WTC11 (cell line): ENCODE measurements around the gene CST8. TPM values are rescaled to one million over a fixed set of nuclear protein-coding genes. Genes with fewer than 3 reads are reported as not detected.
A peak's percentile ranks its signal among the peaks of the same experiment; 100 is the strongest.

Experiments
- ATAC-seq: fragments of 200-7000 bp; cut with Tn5 transposase; 2 replicates; pipeline ENCODE4 v1.10.0; 2021; ENCODE audit warnings: mild to moderate bottlenecking, moderate library complexity
- CTCF ChIA-PET: fragments of 300-600 bp; sonication (Branson Sonifier 250); formaldehyde crosslinking; loops from one replicate; lab custom pipeline; 2021; ENCODE audit warnings: antibody characterized with exemption; lab: Charles Lee
- POLR2A ChIA-PET: fragments of 350-600 bp; sonication (Branson Sonifier 250); formaldehyde crosslinking; loops from one replicate; lab custom pipeline; 2021; ENCODE audit warnings: antibody characterized with exemption; lab: Charles Lee
- DNase-seq: peaks from one replicate; pipeline ENCODE4 v3.0.0; 2021; ENCODE audit warnings: low spot score
- H3K27ac Mint-ChIP-seq: 2 replicates; pipeline ENCODE4 v1.8.0; 2021; ENCODE audit warnings: mixed read lengths
- H3K27me3 Mint-ChIP-seq: 2 replicates; pipeline ENCODE4 v1.8.0; 2021; ENCODE audit warnings: low read depth, mild to moderate bottlenecking, moderate library complexity, mixed read lengths
- H3K36me3 Mint-ChIP-seq: 2 replicates; pipeline ENCODE4 v1.8.0; 2021; ENCODE audit warnings: mixed read lengths
- H3K4me1 Mint-ChIP-seq: 2 replicates; pipeline ENCODE4 v1.8.0; 2022; ENCODE audit warnings: mixed read lengths
- H3K4me3 Mint-ChIP-seq: 2 replicates; pipeline ENCODE4 v1.8.0; 2021; ENCODE audit warnings: mild to moderate bottlenecking, moderate library complexity, mixed read lengths
- H3K9me3 Mint-ChIP-seq: 2 replicates; pipeline ENCODE4 v1.8.0; 2021; ENCODE audit warnings: mixed read lengths
- ATF1 ChIP-seq: sonication (generic); formaldehyde crosslinking; IDR thresholded peaks from 2 replicates; pipeline ENCODE4 v1.8.1; 2023; ENCODE audit warnings: mild to moderate bottlenecking, moderate library complexity, missing genetic modification reagents
- CREB1 ChIP-seq: sonication (generic); formaldehyde crosslinking; IDR thresholded peaks from 2 replicates; pipeline ENCODE4 v1.8.0; 2023; ENCODE audit warnings: mild to moderate bottlenecking, missing genetic modification reagents
- GABPB1 ChIP-seq: sonication (generic); formaldehyde crosslinking; IDR thresholded peaks from 2 replicates; pipeline ENCODE4 v1.8.1; 2023; ENCODE audit warnings: mild to moderate bottlenecking, missing genetic modification reagents
- HMGA2 ChIP-seq: fragments of 250-450 bp; sonication (Bioruptor Pico); IDR thresholded peaks from 2 replicates; pipeline ENCODE4 v1.4.0; 2021; ENCODE audit warnings: mild to moderate bottlenecking, moderate library complexity
- MAX ChIP-seq: sonication (generic); formaldehyde crosslinking; IDR thresholded peaks from 2 replicates; pipeline ENCODE4 v1.8.0; 2022; ENCODE audit warnings: mild to moderate bottlenecking, missing genetic modification reagents
- MXD4 ChIP-seq: fragments of 250-450 bp; sonication (Bioruptor Pico); IDR thresholded peaks from 2 replicates; pipeline ENCODE4 v1.8.0; 2021; ENCODE audit warnings: mild to moderate bottlenecking, moderate library complexity, borderline replicate concordance
- MYBL2 ChIP-seq: sonication (generic); formaldehyde crosslinking; IDR thresholded peaks from 2 replicates; pipeline ENCODE4 v1.8.1; 2023; ENCODE audit warnings: mild to moderate bottlenecking, moderate library complexity, missing genetic modification reagents
- NR3C1 ChIP-seq: sonication (generic); formaldehyde crosslinking; conservative IDR thresholded peaks from 2 replicates; pipeline ENCODE4 v1.8.1; 2023; ENCODE audit warnings: low read depth, mild to moderate bottlenecking, missing genetic modification reagents
- PREB ChIP-seq: sonication (generic); formaldehyde crosslinking; IDR thresholded peaks from 2 replicates; pipeline ENCODE4 v1.8.1; 2022; ENCODE audit warnings: mild to moderate bottlenecking, missing genetic modification reagents, moderate library complexity, borderline replicate concordance
- SMAD4 ChIP-seq: sonication (generic); formaldehyde crosslinking; IDR thresholded peaks from 2 replicates; pipeline ENCODE4 v1.8.0; 2022; ENCODE audit warnings: mild to moderate bottlenecking, missing genetic modification reagents
- TEAD1 ChIP-seq: sonication (generic); formaldehyde crosslinking; IDR thresholded peaks from 2 replicates; pipeline ENCODE4 v1.8.0; 2022; ENCODE audit warnings: mild to moderate bottlenecking, missing genetic modification reagents
- USF1 ChIP-seq: sonication (generic); formaldehyde crosslinking; IDR thresholded peaks from 2 replicates; pipeline ENCODE4 v1.8.0; 2022; ENCODE audit warnings: mild to moderate bottlenecking, missing genetic modification reagents
- ZNF317 ChIP-seq: sonication (generic); formaldehyde crosslinking; IDR thresholded peaks from 2 replicates; pipeline ENCODE4 v1.8.1; 2023; ENCODE audit warnings: low read depth, mild to moderate bottlenecking, moderate library complexity, missing genetic modification reagents, borderline replicate concordance
- ZNF396 ChIP-seq: fragments of 250-450 bp; sonication (Bioruptor Pico); IDR thresholded peaks from 2 replicates; pipeline ENCODE4 v1.8.0; 2021; ENCODE audit warnings: mild to moderate bottlenecking, moderate library complexity, borderline replicate concordance
- ZNF423 ChIP-seq: fragments of 250-450 bp; sonication (Bioruptor Pico); IDR thresholded peaks from 2 replicates; pipeline ENCODE4 v2.1.2; 2022; ENCODE audit warnings: mild to moderate bottlenecking, moderate library complexity
- ZNF671 ChIP-seq: fragments of 250-450 bp; sonication (Bioruptor Pico); IDR thresholded peaks from 2 replicates; pipeline ENCODE4 v1.8.0; 2021; ENCODE audit warnings: mild to moderate bottlenecking
- total RNA-seq: library from RNA; stranded (reverse); gene quantifications from 3 replicates; pipeline ENCODE4 v1.2.3, GENCODE V29; 2021

CST8 gene
- total RNA-seq, 1 experiment from 2014 or later, result not detected

GRCh38 chr20:23532533-23532932 is 41.6 kb downstream of the CST8 start:
- 0 out of 2 replicates have a peak overlapping the region, but pooled peaks have one; percentile 14 for H3K4me3 Mint-ChIP-seq
- H3K27me3 Mint-ChIP-seq, result peaks cover 47% of the 10 kb centered on the region
- H3K4me1 Mint-ChIP-seq, result peaks cover 52% of the 10 kb centered on the region
- no peak for DNase-seq
- H3K36me3 Mint-ChIP-seq, result peaks cover 34% of the 10 kb centered on the region
- ChIA-PET CTCF (interaction anchor here (1.3 kb wide), 1 partner anchor 74 kb away, joined by 3 read pairs; no protein-coding TSS in a partner anchor), POLR2A (no interaction called here)
- peaks cover 37% of the 10 kb centered on the region for H3K9me3 Mint-ChIP-seq
- TF ChIP-seq MYBL2 (CRISPR knock-in tag) (no peak), USF1 (CRISPR knock-in tag) (no peak), PREB (CRISPR knock-in tag) (no peak), SMAD4 (CRISPR knock-in tag) (no peak), MXD4 (CRISPR knock-in tag) (no peak), ATF1 (CRISPR knock-in tag) (no peak), ZNF396 (CRISPR knock-in tag) (no peak)
- ATAC-seq, result no peak
- no peak overlapping the region for H3K27ac Mint-ChIP-seq

- peaks cover 31% of the 10 kb centered on the region for H3K36me3 Mint-ChIP-seq
- TF ChIP-seq NR3C1 (CRISPR knock-in tag) (no peak), TEAD1 (CRISPR knock-in tag) (peak; percentile 62; the same call in 1 of the 2 replicates), ZNF423 (peak; percentile 86; the same call in 1 of the 2 replicates)
- peak; percentile 95 for ATAC-seq
- DNase-seq, result peak; percentile 32
- H3K4me1 Mint-ChIP-seq, result peaks cover 48% of the 10 kb centered on the region
- H3K9me3 Mint-ChIP-seq, result peaks cover 33% of the 10 kb centered on the region
- ChIA-PET POLR2A (no interaction called here), CTCF (interaction anchor here (1.3 kb wide), 1 partner anchor 74 kb away, joined by 3 read pairs; no protein-coding TSS in a partner anchor)
- H3K27ac Mint-ChIP-seq, result no peak overlapping the region
- H3K4me3 Mint-ChIP-seq, result peak overlapping the region; percentile 37
- H3K27me3 Mint-ChIP-seq, result peaks cover 47% of the 10 kb centered on the region
Measured at GRCh38 chr20:23533161-23533560, 42.2 kb downstream of the CST8 start.

- Mint-ChIP-seq H3K9me3 (peaks cover 25% of the 10 kb centered on the region), H3K4me3 (no peak overlapping the region), H3K27ac (no peak overlapping the region), H3K4me1 (peaks cover 37% of the 10 kb centered on the region), H3K36me3 (peaks cover 16% of the 10 kb centered on the region), H3K27me3 (peaks cover 47% of the 10 kb centered on the region)
- ATAC-seq, result peak; percentile 12; the same call in 1 of the 2 replicates
- TF ChIP-seq HMGA2 (CRISPR knock-in tag) (no peak), MAX (CRISPR knock-in tag) (no peak), NR3C1 (CRISPR knock-in tag) (no peak), ZNF671 (CRISPR knock-in tag) (no peak), ZNF317 (no peak), GABPB1 (CRISPR knock-in tag) (no peak), CREB1 (CRISPR knock-in tag) (no peak), MYBL2 (CRISPR knock-in tag) (no peak), MXD4 (CRISPR knock-in tag) (no peak)
- ChIA-PET CTCF (interaction anchor here (1.6 kb wide), 1 partner anchor 27 kb away, joined by 5 read pairs; no protein-coding TSS in a partner anchor), POLR2A (no interaction called here)
- no peak for DNase-seq
Measured at GRCh38 chr20:23534801-23535593, 44.1 kb downstream of the CST8 start.
